Neutrophil (primary cell): ENCODE measurements around the gene HS3ST3A1.

Experiments
- H3K27ac ChIP-seq: fragments of 200-600 bp; sonication (generic); 2 replicates; pipeline ENCODE4 v1.5.1; 2016; ENCODE audit warnings: mild to moderate bottlenecking, moderate library complexity
- H3K27me3 ChIP-seq: fragments of 200-600 bp; sonication (generic); 2 replicates; pipeline ENCODE4 v1.6.0; 2016; ENCODE audit warnings: mild to moderate bottlenecking
- H3K36me3 ChIP-seq: fragments of 200-600 bp; sonication (generic); 2 replicates; pipeline ENCODE4 v1.5.1; 2017
- H3K4me1 ChIP-seq, 2 experiments: fragments of 200-600 bp in 1 of 2; sonication (generic) in 1 of 2; 1 replicate in 1 of 2; 2 replicates in 1 of 2; pipeline versions ENCODE4 v1.5.1 to v1.6.1; 2013 to 2016; ENCODE audit warnings: low read depth in 1 of 2, low read length in 1 of 2, mild to moderate bottlenecking in 1 of 2, moderate library complexity in 1 of 2; ENCODE audit not compliant: control insufficient read depth in 1 of 2, insufficient read depth in 1 of 2
- H3K4me3 ChIP-seq, 2 experiments: fragments of 200-600 bp in 1 of 2; sonication (generic) in 1 of 2; 1 replicate in 1 of 2; 2 replicates in 1 of 2; pipeline ENCODE4 v1.5.1; 2013 to 2016; ENCODE audit warnings: low read depth in 1 of 2, low read length in 1 of 2, mild to moderate bottlenecking in 1 of 2, moderate library complexity in 1 of 2
- H3K9me3 ChIP-seq: fragments of 200-600 bp; sonication (generic); 2 replicates; pipeline ENCODE4 v1.5.1; 2016
- TF ChIP-seq, protein P1 (sequence below): fragments of 200-600 bp; sonication (generic); IDR thresholded peaks from 2 replicates; pipeline ENCODE4 v1.5.1; 2016; ENCODE audit warnings: antibody characterized with exemption

Gene HS3ST3A1

DNA sequence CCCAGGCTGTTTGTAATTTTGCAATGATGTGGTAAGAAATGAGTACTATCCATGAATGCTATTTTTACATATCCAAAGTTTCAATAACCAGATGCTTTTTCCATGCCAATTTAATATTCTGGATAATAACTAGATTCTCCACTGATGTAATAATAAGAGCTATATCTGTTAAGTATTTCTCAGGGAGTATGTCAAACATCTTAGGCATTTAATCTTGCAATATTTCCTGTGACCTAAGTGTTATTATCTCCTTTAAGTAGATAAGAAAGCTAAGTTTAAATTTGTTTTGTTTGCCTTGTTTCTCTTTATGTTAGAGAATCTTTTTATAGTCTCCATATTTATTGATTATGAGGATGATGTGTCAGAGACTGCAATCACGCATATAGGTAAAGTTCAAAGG lies 32.3 kb upstream of the HS3ST3A1 start:
- no peaks in the 10 kb centered on the region for H3K36me3 ChIP-seq
- no peaks in the 10 kb centered on the region for H3K4me1 ChIP-seq
- no peaks in the 10 kb centered on the region for H3K9me3 ChIP-seq
- H3K4me3 ChIP-seq, result no peak overlapping the region
- TF ChIP-seq, protein P1, sequence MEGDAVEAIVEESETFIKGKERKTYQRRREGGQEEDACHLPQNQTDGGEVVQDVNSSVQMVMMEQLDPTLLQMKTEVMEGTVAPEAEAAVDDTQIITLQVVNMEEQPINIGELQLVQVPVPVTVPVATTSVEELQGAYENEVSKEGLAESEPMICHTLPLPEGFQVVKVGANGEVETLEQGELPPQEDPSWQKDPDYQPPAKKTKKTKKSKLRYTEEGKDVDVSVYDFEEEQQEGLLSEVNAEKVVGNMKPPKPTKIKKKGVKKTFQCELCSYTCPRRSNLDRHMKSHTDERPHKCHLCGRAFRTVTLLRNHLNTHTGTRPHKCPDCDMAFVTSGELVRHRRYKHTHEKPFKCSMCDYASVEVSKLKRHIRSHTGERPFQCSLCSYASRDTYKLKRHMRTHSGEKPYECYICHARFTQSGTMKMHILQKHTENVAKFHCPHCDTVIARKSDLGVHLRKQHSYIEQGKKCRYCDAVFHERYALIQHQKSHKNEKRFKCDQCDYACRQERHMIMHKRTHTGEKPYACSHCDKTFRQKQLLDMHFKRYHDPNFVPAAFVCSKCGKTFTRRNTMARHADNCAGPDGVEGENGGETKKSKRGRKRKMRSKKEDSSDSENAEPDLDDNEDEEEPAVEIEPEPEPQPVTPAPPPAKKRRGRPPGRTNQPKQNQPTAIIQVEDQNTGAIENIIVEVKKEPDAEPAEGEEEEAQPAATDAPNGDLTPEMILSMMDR, result no peak
- no peaks in the 10 kb centered on the region for H3K27me3 ChIP-seq
- H3K27ac ChIP-seq, result no peak overlapping the region

DNA sequence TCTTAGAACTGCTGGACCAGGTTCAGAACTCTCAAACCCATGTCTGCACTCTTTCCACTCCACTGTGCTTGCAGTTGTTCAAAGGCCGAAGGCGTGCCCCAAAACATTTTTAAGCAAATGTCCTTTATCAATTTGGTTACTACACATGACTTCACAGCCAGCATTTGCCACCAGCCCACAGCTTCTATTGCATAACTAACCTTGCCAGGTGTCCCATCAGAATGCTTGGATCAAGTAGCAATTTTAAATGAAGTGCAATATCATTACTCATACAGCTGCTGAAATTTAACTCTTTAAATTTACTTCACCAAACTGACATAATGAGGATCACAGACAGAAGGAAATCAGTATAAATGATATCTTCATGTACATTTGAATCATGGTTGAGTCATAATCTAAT lies 29.8 kb upstream of the HS3ST3A1 start:
- Histone ChIP-seq H3K36me3 (no peaks in the 10 kb centered on the region), H3K27ac (no peak overlapping the region), H3K4me1 (no peaks in the 10 kb centered on the region), H3K4me3 (no peak overlapping the region), H3K27me3 (no peaks in the 10 kb centered on the region), H3K9me3 (no peaks in the 10 kb centered on the region)
- TF ChIP-seq, protein P1, result no peak

DNA sequence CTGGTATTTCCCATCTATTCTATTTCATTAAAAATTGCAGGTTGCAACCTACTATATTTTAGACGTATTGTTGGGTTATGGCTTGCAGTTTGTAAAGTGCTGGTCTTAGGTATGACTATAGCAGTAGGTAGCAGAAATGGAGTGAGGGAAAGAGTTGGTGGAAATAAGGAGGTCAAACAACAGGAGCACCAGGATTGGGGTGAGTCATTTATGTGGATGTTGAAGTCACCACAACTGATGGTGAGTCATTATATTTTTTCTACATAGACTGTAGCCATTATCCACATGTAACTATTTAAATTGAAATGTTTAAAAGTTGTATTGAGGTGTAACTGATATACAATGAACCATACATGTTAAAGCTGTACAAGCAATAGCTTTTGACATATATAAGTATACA lies 25.0 kb upstream of the HS3ST3A1 start:
- Histone ChIP-seq H3K27me3 (no peaks in the 10 kb centered on the region), H3K4me3 (no peak overlapping the region), H3K36me3 (no peaks in the 10 kb centered on the region), H3K27ac (no peak overlapping the region), H3K9me3 (no peaks in the 10 kb centered on the region), H3K4me1 (no peaks in the 10 kb centered on the region)
- TF ChIP-seq, protein P1, result no peak

DNA sequence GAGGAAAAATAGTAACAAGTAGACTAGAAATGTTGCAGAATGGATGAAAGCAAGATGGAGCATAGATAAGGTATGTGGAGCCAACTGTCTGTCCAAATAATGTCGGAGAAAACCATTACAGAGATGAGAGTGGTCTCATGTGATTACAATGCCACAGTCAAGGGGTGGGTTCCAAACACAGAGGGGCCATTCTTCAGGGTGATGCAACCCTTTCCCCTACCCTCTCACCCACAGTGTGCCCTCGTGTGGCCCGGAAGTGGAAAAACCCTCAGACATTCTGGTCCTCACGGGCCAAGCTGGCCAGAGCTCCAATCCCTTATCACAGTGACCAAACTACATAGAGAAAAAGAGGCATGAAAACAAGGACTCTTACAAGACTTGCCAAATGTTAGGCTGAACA lies 17.7 kb upstream of the HS3ST3A1 start:
- TF ChIP-seq, protein P1, result no peak
- no peak overlapping the region for H3K27ac ChIP-seq
- no peaks in the 10 kb centered on the region for H3K9me3 ChIP-seq
- H3K36me3 ChIP-seq, result no peaks in the 10 kb centered on the region
- no peaks in the 10 kb centered on the region for H3K27me3 ChIP-seq
- H3K4me1 ChIP-seq, result no peaks in the 10 kb centered on the region
- no peak overlapping the region for H3K4me3 ChIP-seq

DNA sequence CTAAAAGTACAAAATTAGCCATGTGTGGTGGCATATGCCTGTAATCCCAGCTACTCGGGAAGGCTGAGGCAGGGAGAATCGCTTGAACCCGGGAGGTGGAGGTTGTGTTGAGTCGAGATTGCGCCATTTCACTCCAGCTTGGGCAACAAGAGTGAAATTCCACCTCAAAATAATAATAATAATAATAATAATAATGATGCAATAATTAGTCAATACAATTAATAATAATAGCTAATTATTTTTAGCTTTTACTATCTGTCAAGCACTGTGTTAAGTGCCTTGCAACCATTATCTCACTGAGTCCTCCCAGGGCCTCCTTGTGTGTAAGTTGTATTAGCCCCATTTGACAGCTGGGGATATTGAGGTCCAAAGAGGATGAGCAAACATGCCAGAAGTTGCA lies 14.3 kb upstream of the HS3ST3A1 start:
- no peak overlapping the region for H3K4me3 ChIP-seq
- H3K27me3 ChIP-seq, result no peaks in the 10 kb centered on the region

More for the DNA sequence above, 14.3 kb upstream of the HS3ST3A1 start:
- H3K27ac ChIP-seq, result no peak overlapping the region
- no peaks in the 10 kb centered on the region for H3K36me3 ChIP-seq
- H3K9me3 ChIP-seq, result no peaks in the 10 kb centered on the region
- H3K4me1 ChIP-seq, result no peaks in the 10 kb centered on the region
- TF ChIP-seq, protein P1, result no peak
